Measurements from ENCODE around the gene ALDH3A2.

ALDH3A2 gene

GRCh38 chr17:19660219-19660870 lies 11.8 kb downstream of the ALDH3A2 start:
- no peak for TF ChIP-seq FOXP2 (optimal IDR thresholded peaks at IDR 0.05; ENCODE audit: borderline replicate concordance, extremely low read depth, extremely low read length, insufficient read depth)
- TF ChIP-seq POLR2AphosphoS5 (IDR thresholded peaks at IDR 0.05; ENCODE audit: low read depth, low read length), result no peak
- TF ChIP-seq SIN3A (IDR thresholded peaks at IDR 0.05; ENCODE audit: borderline replicate concordance, insufficient read depth, low read length), result no peak
- no peak for TF ChIP-seq REST (IDR thresholded peaks at IDR 0.05; ENCODE audit: insufficient read depth in 1 of 2, low read depth in 2 of 2, low read length in 2 of 2)
- no peak for TF ChIP-seq TAF1 (IDR thresholded peaks at IDR 0.05; ENCODE audit: borderline replicate concordance, insufficient read depth, low read length)

- no peak for TF ChIP-seq POLR2AphosphoS5 (IDR thresholded peaks at IDR 0.05; ENCODE audit: low read depth, low read length)
- TF ChIP-seq REST (IDR thresholded peaks at IDR 0.05; ENCODE audit: insufficient read depth in 1 of 2, low read depth in 2 of 2, low read length in 2 of 2), result no peak
- TF ChIP-seq SIN3A (IDR thresholded peaks at IDR 0.05; ENCODE audit: borderline replicate concordance, insufficient read depth, low read length), result no peak
- no peak for TF ChIP-seq TAF1 (IDR thresholded peaks at IDR 0.05; ENCODE audit: borderline replicate concordance, insufficient read depth, low read length)
- TF ChIP-seq FOXP2 (optimal IDR thresholded peaks at IDR 0.05; ENCODE audit: borderline replicate concordance, extremely low read depth, extremely low read length, insufficient read depth), result no peak
These were observed 12.6 kb downstream of the ALDH3A2 start for GRCh38 chr17:19661121-19661520.

- no peak for TF ChIP-seq REST (IDR thresholded peaks at IDR 0.05; ENCODE audit: insufficient read depth in 1 of 2, low read depth in 2 of 2, low read length in 2 of 2)
- TF ChIP-seq FOXP2 (optimal IDR thresholded peaks at IDR 0.05; ENCODE audit: borderline replicate concordance, extremely low read depth, extremely low read length, insufficient read depth), result no peak
- no peak for TF ChIP-seq TAF1 (IDR thresholded peaks at IDR 0.05; ENCODE audit: borderline replicate concordance, insufficient read depth, low read length)
- no peak for TF ChIP-seq POLR2AphosphoS5 (IDR thresholded peaks at IDR 0.05; ENCODE audit: low read depth, low read length)
These were observed 14.5 kb downstream of the ALDH3A2 start for GRCh38 chr17:19663097-19663496.

- no peak for TF ChIP-seq FOXP2 (optimal IDR thresholded peaks at IDR 0.05; ENCODE audit: borderline replicate concordance, extremely low read depth, extremely low read length, insufficient read depth)
- no peak for TF ChIP-seq TAF1 (IDR thresholded peaks at IDR 0.05; ENCODE audit: borderline replicate concordance, insufficient read depth, low read length)
- TF ChIP-seq SIN3A (IDR thresholded peaks at IDR 0.05; ENCODE audit: borderline replicate concordance, insufficient read depth, low read length), result no peak
- no peak for TF ChIP-seq REST (IDR thresholded peaks at IDR 0.05; ENCODE audit: insufficient read depth in 1 of 2, low read depth in 2 of 2, low read length in 2 of 2)
- TF ChIP-seq POLR2AphosphoS5 (IDR thresholded peaks at IDR 0.05; ENCODE audit: low read depth, low read length), result no peak
These were observed 15.7 kb downstream of the ALDH3A2 start for GRCh38 chr17:19664136-19664820.

Measured in PFSK-1 (cell line).